ENCODE results near the gene TMEM231. TPM values are rescaled to one million over a fixed set of nuclear protein-coding genes. Genes with fewer than 3 reads are reported as not detected.

Gene TMEM231
- total RNA-seq (2022; extraction: Qiagen RNA extraction; ENCODE audit: low read depth), result 8.5 to 9.8 TPM (median 9.6 TPM) in 5 replicates

GRCh38 chr16:75555707-75556430, at the start of gene TMEM231:
Gene TMEM231 (minus strand): TSS chr16:75556252. CDS start chr16:75556209, 43 bp downstream.

GRCh38 chr16:75566040-75566757, 10.1 kb upstream of the TMEM231 start, which contains the start of gene GABARAPL2:
Gene GABARAPL2 (plus strand): TSS chr16:75566379. CDS start chr16:75566487, 108 bp downstream.

GRCh38 chr16:75535901-75536300, 20.2 kb downstream of the TMEM231 start, which contains the start of gene CHST5:
Gene CHST5 (minus strand): TSS chr16:75536108. CDS start chr16:75530384, 5,724 bp downstream.

GRCh38 chr16:75495076-75495674, 60.9 kb downstream of the TMEM231 start, which contains the start of gene CHST6:
Gene CHST6 (minus strand): TSS chr16:75495441. CDS start chr16:75479828, 15,613 bp downstream.

Other genes starting within 250 kb of the TMEM231 start
- gene CFDP1, start 122.7 kb downstream of the TMEM231 start, total RNA-seq (2022; extraction: Qiagen RNA extraction; ENCODE audit: low read depth), result 50.8 to 59.6 TPM (median 53.8 TPM) in 5 replicates
- gene TMEM170A, start 91.6 kb downstream of the TMEM231 start, total RNA-seq (2022; extraction: Qiagen RNA extraction; ENCODE audit: low read depth), result 12.5 to 19.0 TPM (median 16.0 TPM) in 5 replicates
- gene CHST6, start 60.8 kb downstream of the TMEM231 start, total RNA-seq (2022; extraction: Qiagen RNA extraction; ENCODE audit: low read depth), result 0.07 to 0.16 TPM (median 0.12 TPM) in 5 replicates
- 0.07 to 0.10 TPM (median 0.08 TPM) in 3 of 5 replicates, not detected in the others for gene CHST5, start 20.1 kb downstream of the TMEM231 start, total RNA-seq (2022; extraction: Qiagen RNA extraction; ENCODE audit: low read depth)
- 77.2 to 101 TPM (median 90.6 TPM) in 5 replicates for gene GABARAPL2, start 10.1 kb upstream of the TMEM231 start, total RNA-seq (2022; extraction: Qiagen RNA extraction; ENCODE audit: low read depth)
- gene ADAT1, start 67.0 kb upstream of the TMEM231 start, total RNA-seq (2022; extraction: Qiagen RNA extraction; ENCODE audit: low read depth), result 34.0 to 46.1 TPM (median 43.2 TPM) in 5 replicates
- gene KARS1, start 91.4 kb upstream of the TMEM231 start, total RNA-seq (2022; extraction: Qiagen RNA extraction; ENCODE audit: low read depth), result 173 to 184 TPM (median 178 TPM) in 5 replicates
- gene TERF2IP, start 91.5 kb upstream of the TMEM231 start, total RNA-seq (2022; extraction: Qiagen RNA extraction; ENCODE audit: low read depth), result 39.3 to 47.8 TPM (median 45.2 TPM) in 5 replicates
- not detected in 5 replicates for gene CPHXL2, start 120.8 kb upstream of the TMEM231 start, total RNA-seq (2022; extraction: Qiagen RNA extraction; ENCODE audit: low read depth)
- not detected in 5 replicates for gene DUXB, start 145.2 kb upstream of the TMEM231 start, total RNA-seq (2022; extraction: Qiagen RNA extraction; ENCODE audit: low read depth)
- gene CPHXL, start 170.2 kb upstream of the TMEM231 start, total RNA-seq (2022; extraction: Qiagen RNA extraction; ENCODE audit: low read depth), result not detected in 5 replicates